ENCODE measurements around the gene BID. TPM values are rescaled to one million over a fixed set of nuclear protein-coding genes. Genes with fewer than 3 reads are reported as not detected.

BID gene
- total RNA-seq: 10 to 100 TPM; 20.1 to 24.4 TPM
- polyA plus RNA-seq (2013, experiment 1 of 2): 22.8 TPM
- polyA plus RNA-seq (2013, experiment 2 of 2): 19.1 TPM
- long read RNA-seq, experiment 1, transcript BID-215 (6 exons, 2,199 nt): major isoform, 8 of 27 reads
- long read RNA-seq, experiment 1, transcript BID-203 (4 exons, 1,879 nt): minor isoform, 5 of 27 reads
- long read RNA-seq, experiment 1, partial matches to known transcripts: 3 of 27 reads
- long read RNA-seq, experiment 1, other reads (novel, unspliced or antisense): 5 of 27 reads
- long read RNA-seq, experiment 2, transcript BID-215 (6 exons, 2,199 nt): major isoform, 21 of 37 reads
- long read RNA-seq, experiment 2, transcript BID-203 (4 exons, 1,879 nt): minor isoform, 9 of 37 reads
- long read RNA-seq, experiment 2, partial matches to known transcripts: 2 of 37 reads
- long read RNA-seq, experiment 2, other reads (novel, unspliced or antisense): 0 of 37 reads
- long read RNA-seq, experiment 3, transcript BID-215 (6 exons, 2,199 nt): major isoform, 41 of 50 reads
- long read RNA-seq, experiment 3, partial matches to known transcripts: 1 of 50 reads
- long read RNA-seq, experiment 3, other reads (novel, unspliced or antisense): 2 of 50 reads
- long read RNA-seq, experiment 4, transcript BID-215 (6 exons, 2,199 nt): major isoform, 26 of 41 reads
- long read RNA-seq, experiment 4, partial matches to known transcripts: 4 of 41 reads
- long read RNA-seq, experiment 4, other reads (novel, unspliced or antisense): 4 of 41 reads

DNA sequence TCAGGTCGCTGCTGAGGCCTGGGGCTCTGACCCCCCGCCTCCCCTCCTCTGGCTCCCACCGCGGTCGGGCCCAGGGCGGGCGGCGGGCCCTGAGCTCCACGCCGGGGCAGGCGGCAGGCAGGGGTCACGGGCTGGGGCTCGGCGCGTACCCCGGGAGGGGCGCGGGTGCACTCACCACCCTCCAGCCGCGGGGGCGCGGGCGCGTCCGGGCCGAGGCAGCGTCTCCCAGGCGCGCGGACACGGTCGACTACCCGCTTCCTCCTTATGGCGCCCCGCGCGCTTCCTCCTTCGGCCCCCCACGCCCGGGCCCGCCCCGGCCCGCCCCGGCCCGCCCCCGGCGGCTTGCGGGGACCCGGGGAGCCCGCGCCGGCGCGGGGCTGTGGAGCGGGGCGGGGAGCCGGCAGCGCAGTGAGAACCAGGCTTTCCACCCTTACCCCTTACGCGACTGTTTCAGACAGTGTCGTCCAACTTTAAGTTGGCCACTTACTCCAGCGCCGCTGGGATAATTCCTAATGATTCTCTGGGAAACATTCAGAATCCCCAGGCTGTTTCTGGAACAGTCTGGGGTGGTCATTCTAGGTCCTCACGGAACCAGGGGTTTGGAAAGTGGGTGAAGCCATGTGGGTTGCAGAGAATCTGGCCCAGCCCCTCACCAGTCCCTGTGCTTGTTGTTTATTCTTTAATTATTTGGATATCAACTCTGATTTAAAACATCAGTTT, at the start of gene BID:
Gene BID, minus strand, starts transcription at position 264 of the 720 bp plus-strand sequence. CDS start 24,353 bp downstream, outside the sequence.
- Histone ChIP-seq H3K27me3 (ENCODE audit: control insufficient read depth, insufficient read depth, low read length, poor library complexity, severe bottlenecking) (peaks cover 11% of the 10 kb centered on the region), H3K36me3 (ENCODE audit: control insufficient read depth, insufficient read depth, low read length) (no peaks in the 10 kb centered on the region), H3K9ac (ENCODE audit: extremely low read depth, low read length, poor library complexity, severe bottlenecking) (peak within 1 kb of the TSS; percentile 64), H3K4me3 (ENCODE audit: low read length) (peak within 1 kb of the TSS; percentile 79), H3K4me1 (ENCODE audit: control insufficient read depth, insufficient read depth, low read length) (no peaks in the 10 kb centered on the region), H3K27ac (ENCODE audit: low read depth, low read length) (peak within 1 kb of the TSS; percentile 81), H3K9me3 (ENCODE audit: control insufficient read depth, low read length) (no peaks in the 10 kb centered on the region)
- peaks cover 20% of the 10 kb centered on the region for H3K27me3 Mint-ChIP-seq (ENCODE audit: insufficient read depth)
- 3 to 5% methylated on average over 13 to 64 of the region's 64 CpGs for WGBS, 2 experiments (ENCODE audit: insufficient coverage in 1 of 2, insufficient read length in 1 of 2)
- TF ChIP-seq, protein P1, sequence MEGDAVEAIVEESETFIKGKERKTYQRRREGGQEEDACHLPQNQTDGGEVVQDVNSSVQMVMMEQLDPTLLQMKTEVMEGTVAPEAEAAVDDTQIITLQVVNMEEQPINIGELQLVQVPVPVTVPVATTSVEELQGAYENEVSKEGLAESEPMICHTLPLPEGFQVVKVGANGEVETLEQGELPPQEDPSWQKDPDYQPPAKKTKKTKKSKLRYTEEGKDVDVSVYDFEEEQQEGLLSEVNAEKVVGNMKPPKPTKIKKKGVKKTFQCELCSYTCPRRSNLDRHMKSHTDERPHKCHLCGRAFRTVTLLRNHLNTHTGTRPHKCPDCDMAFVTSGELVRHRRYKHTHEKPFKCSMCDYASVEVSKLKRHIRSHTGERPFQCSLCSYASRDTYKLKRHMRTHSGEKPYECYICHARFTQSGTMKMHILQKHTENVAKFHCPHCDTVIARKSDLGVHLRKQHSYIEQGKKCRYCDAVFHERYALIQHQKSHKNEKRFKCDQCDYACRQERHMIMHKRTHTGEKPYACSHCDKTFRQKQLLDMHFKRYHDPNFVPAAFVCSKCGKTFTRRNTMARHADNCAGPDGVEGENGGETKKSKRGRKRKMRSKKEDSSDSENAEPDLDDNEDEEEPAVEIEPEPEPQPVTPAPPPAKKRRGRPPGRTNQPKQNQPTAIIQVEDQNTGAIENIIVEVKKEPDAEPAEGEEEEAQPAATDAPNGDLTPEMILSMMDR (conservative IDR thresholded peaks at IDR 0.05): no peak
- peak within 1 kb of the TSS; percentile 29 for H3K27ac Mint-ChIP-seq
- H3K36me3 Mint-ChIP-seq (ENCODE audit: low read depth): no peaks in the 10 kb centered on the region
- peaks cover 6% of the 10 kb centered on the region for H3K4me1 Mint-ChIP-seq
- peak within 1 kb of the TSS; percentile 63 for H3K4me3 Mint-ChIP-seq
- peak; percentile 71 for DNase-seq
- H3K9me3 Mint-ChIP-seq: no peaks in the 10 kb centered on the region

DNA sequence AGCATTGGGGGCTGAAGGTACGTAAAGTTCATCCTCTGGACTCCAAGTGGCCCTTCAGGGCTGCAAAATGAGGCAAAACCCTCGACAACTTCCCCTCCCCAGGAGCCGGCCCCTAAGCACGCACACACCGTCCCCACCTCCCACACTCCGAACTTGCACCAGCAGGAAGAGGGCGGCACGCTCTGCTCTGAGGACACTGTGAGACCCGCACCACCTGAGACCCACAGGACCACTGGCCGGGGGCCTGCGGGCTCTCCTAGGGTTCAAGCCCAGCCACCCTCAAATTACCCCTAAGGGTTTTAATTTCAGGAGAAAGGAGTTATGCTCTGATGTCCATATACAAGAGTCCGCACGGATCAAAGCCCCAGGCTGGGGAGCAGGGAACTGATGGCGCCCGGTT, 49.7 kb upstream of the BID start:
- Mint-ChIP-seq H3K4me3 (no peak overlapping the region), H3K27ac (no peak overlapping the region), H3K27me3 (ENCODE audit: insufficient read depth) (no peaks in the 10 kb centered on the region)

DNA sequence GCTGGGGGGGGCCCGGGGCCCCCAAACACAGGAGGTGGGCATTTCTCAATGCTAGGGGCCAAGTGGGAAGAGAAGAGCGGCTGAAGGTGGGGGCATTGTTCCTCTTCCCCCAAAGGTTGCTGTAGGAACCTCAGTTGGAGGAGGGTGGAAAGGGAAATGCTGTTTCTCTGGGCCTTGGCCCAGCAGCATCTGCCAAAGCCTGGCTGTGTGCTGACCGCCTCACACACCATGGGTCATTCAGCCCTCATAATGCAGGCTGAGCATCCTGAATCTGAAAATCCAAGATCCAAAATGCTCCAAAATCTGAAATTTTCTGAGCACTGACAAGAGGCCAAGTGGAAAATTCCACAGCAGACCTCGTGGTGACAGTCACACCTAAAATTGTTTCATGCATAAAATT, 49.0 kb upstream of the BID start:
- H3K9me3 ChIP-seq (ENCODE audit: control insufficient read depth, low read length): no peaks in the 10 kb centered on the region
- Mint-ChIP-seq H3K9me3 (no peaks in the 10 kb centered on the region), H3K27ac (no peak overlapping the region), H3K4me1 (no peaks in the 10 kb centered on the region), H3K4me3 (no peak overlapping the region), H3K27me3 (ENCODE audit: insufficient read depth) (no peaks in the 10 kb centered on the region), H3K36me3 (ENCODE audit: low read depth) (peaks cover 23% of the 10 kb centered on the region)
- H3K4me1 ChIP-seq (ENCODE audit: control insufficient read depth, insufficient read depth, low read length): no peaks in the 10 kb centered on the region
- 92 to 100% methylated on average over 3 to 4 of the region's 4 CpGs for WGBS, 2 experiments (ENCODE audit: insufficient coverage in 1 of 2, insufficient read length in 1 of 2)
- no peak for DNase-seq
- TF ChIP-seq, protein P1 (conservative IDR thresholded peaks at IDR 0.05): no peak
- no peaks in the 10 kb centered on the region for H3K27me3 ChIP-seq (ENCODE audit: control insufficient read depth, insufficient read depth, low read length, poor library complexity, severe bottlenecking)
- no peak overlapping the region for H3K9ac ChIP-seq (ENCODE audit: extremely low read depth, low read length, poor library complexity, severe bottlenecking)
- no peak overlapping the region for H3K27ac ChIP-seq (ENCODE audit: low read depth, low read length)
- H3K4me3 ChIP-seq (ENCODE audit: low read length): no peak overlapping the region
- H3K36me3 ChIP-seq (ENCODE audit: control insufficient read depth, insufficient read depth, low read length): peaks cover 3% of the 10 kb centered on the region

More for the DNA sequence above, 49.7 kb upstream of the BID start:
- Histone ChIP-seq H3K27ac (ENCODE audit: low read depth, low read length) (no peak overlapping the region), H3K27me3 (ENCODE audit: control insufficient read depth, insufficient read depth, low read length, poor library complexity, severe bottlenecking) (no peaks in the 10 kb centered on the region), H3K4me1 (ENCODE audit: control insufficient read depth, insufficient read depth, low read length) (no peaks in the 10 kb centered on the region), H3K4me3 (ENCODE audit: low read length) (no peak overlapping the region), H3K9ac (ENCODE audit: extremely low read depth, low read length, poor library complexity, severe bottlenecking) (no peak overlapping the region), H3K36me3 (ENCODE audit: control insufficient read depth, insufficient read depth, low read length) (peaks cover 3% of the 10 kb centered on the region), H3K9me3 (ENCODE audit: control insufficient read depth, low read length) (no peaks in the 10 kb centered on the region)
- TF ChIP-seq, protein P1 (conservative IDR thresholded peaks at IDR 0.05): no peak
- WGBS, 2 experiments (ENCODE audit: insufficient coverage in 1 of 2, insufficient read length in 1 of 2): 84 to 96% methylated on average over 7 to 15 of the region's 15 CpGs
- H3K36me3 Mint-ChIP-seq (ENCODE audit: low read depth): peaks cover 24% of the 10 kb centered on the region
- H3K4me1 Mint-ChIP-seq: no peaks in the 10 kb centered on the region
- no peak for DNase-seq
- H3K9me3 Mint-ChIP-seq: no peaks in the 10 kb centered on the region
